ENCODE results near the gene POU2AF2.
"Not testable (repeated sequence)": the region's sequence is repeated elsewhere in the genome, so short reads cannot be mapped to it uniquely, and the experiment has no call there.

GRCh38 chr11:111320199-111320598, 74.7 kb downstream of the POU2AF2 start:
- TF ChIP-seq CTCF (conservative IDR thresholded peaks at IDR 0.05 in 1 of 2, IDR thresholded peaks at IDR 0.05 in 1 of 2; ENCODE audit: extremely low read depth in 1 of 2, insufficient read depth in 1 of 2, low read depth in 1 of 2, low read length in 2 of 2); EZH2 (IDR thresholded peaks at IDR 0.05; ENCODE audit: borderline replicate concordance, low read length): not testable (repeated sequence)
